Measurements from ENCODE around the gene PFDN6. TPM values are rescaled to one million over a fixed set of nuclear protein-coding genes. Genes with fewer than 3 reads are reported as not detected.

PFDN6 gene
- total RNA-seq, 1 experiment from 2014 or later: 153 TPM

DNA sequence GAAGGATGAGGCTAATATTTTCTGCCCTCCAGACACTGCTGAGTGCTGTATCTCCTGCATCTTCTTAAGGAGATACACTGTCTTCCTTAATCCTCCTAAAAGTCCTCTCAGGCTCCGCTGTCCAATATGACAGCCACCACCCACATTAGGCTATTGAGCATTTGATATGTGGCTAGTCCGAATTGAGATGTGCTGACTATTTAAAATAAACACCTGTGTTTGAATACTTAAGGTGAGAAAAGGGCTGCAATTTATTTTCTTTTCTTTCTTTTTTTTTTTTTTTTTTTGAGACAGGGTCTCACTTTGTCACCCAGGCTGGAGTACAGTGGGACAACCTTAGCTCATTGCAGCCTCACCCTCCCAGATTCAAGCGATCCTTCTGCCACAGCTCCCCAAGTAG lies 12.5 kb downstream of the PFDN6 start:
- intact Hi-C loops (cut with micrococcal nuclease): no loop called here
- DNase-seq (no peak), ATAC-seq (no peak)
- ChIA-PET CTCF (no interaction called here), POLR2A (ENCODE audit: unreplicated experiment) (interaction anchor here (0.7 kb wide), 1 partner anchor 21 kb away, joined by 28 read pairs; no protein-coding TSS in a partner anchor)
- peaks cover 3% of the 10 kb centered on the region for H3F3A ChIP-seq (ENCODE audit: low read length, unreplicated experiment)
- no peaks in the 10 kb centered on the region for H3K27me3 ChIP-seq (ENCODE audit: low read length)
- TF ChIP-seq CTCF (conservative IDR thresholded peaks at IDR 0.05; ENCODE audit: low read depth, low read length) (no peak), EZH2 (IDR thresholded peaks at IDR 0.05; ENCODE audit: low read length, unreplicated experiment) (no peak), EZH2phosphoT487 (IDR thresholded peaks at IDR 0.05; ENCODE audit: borderline replicate concordance, low read length) (no peak)
- no peaks in the 10 kb centered on the region for H4K20me1 ChIP-seq (ENCODE audit: low read length)
- H2AFZ ChIP-seq (ENCODE audit: low read length): no peak overlapping the region
- H3K27ac ChIP-seq (ENCODE audit: low read length): no peak overlapping the region
- BruUV-seq (replicated peaks): no TSS peak
- H3K4me2 ChIP-seq (ENCODE audit: low read length): no peak overlapping the region
- H3K36me3 ChIP-seq (ENCODE audit: low read depth, low read length): peaks cover 7% of the 10 kb centered on the region
- H3K9ac ChIP-seq (ENCODE audit: low read length): no peak overlapping the region
- no peaks in the 10 kb centered on the region for H3K9me2 ChIP-seq (replicated peaks; ENCODE audit: low read length)
- H3K4me3 ChIP-seq (ENCODE audit: low read length): no peak overlapping the region
- H3K79me2 ChIP-seq (ENCODE audit: low read length): peaks cover 20% of the 10 kb centered on the region
- no peaks in the 10 kb centered on the region for H3K9me3 ChIP-seq (ENCODE audit: low read length)
- peaks cover 13% of the 10 kb centered on the region for H3K4me1 ChIP-seq (ENCODE audit: insufficient read depth, low read length)

DNA sequence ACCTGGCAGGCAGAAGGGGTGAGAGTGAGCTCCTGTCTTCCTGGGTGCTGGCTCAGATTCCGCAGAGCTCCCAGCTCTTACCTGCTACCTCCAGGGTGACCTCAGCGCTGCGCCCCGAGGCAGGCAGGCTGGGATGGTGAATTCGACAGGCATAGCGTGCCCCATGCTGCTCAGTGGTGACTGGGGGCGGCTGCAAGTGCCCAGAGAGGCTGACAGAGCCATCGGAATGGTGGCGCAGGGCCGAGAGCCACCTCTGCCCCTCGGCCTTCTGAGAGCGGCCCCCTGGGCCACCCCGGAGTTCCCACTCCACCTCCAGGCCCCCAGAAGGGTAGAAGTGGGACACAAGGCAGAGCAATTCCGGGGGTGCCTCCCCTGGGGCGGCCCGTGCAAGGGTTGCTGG lies 14.8 kb downstream of the PFDN6 start:
- Histone ChIP-seq H4K20me1 (ENCODE audit: low read length) (no peaks in the 10 kb centered on the region), H3K4me1 (ENCODE audit: insufficient read depth, low read length) (peaks cover 7% of the 10 kb centered on the region), H3K4me3 (ENCODE audit: low read length) (no peak overlapping the region), H3F3A (ENCODE audit: low read length, unreplicated experiment) (peaks cover 3% of the 10 kb centered on the region), H3K36me3 (ENCODE audit: low read depth, low read length) (peaks cover 7% of the 10 kb centered on the region), H3K27me3 (ENCODE audit: low read length) (no peaks in the 10 kb centered on the region), H3K4me2 (ENCODE audit: low read length) (no peak overlapping the region), H3K9me2 (replicated peaks; ENCODE audit: low read length) (no peaks in the 10 kb centered on the region), H3K79me2 (ENCODE audit: low read length) (peaks cover 23% of the 10 kb centered on the region), H3K9me3 (ENCODE audit: low read length) (no peaks in the 10 kb centered on the region), H3K9ac (ENCODE audit: low read length) (no peak overlapping the region), H2AFZ (ENCODE audit: low read length) (no peak overlapping the region), H3K27ac (ENCODE audit: low read length) (no peak overlapping the region)
- TF ChIP-seq CTCF (conservative IDR thresholded peaks at IDR 0.05; ENCODE audit: low read depth, low read length): no peak
- no peak for TF ChIP-seq EZH2 (IDR thresholded peaks at IDR 0.05; ENCODE audit: low read length, unreplicated experiment)
- no peak for TF ChIP-seq EZH2phosphoT487 (IDR thresholded peaks at IDR 0.05; ENCODE audit: borderline replicate concordance, low read length)
- ATAC-seq (no peak), DNase-seq (no peak)
- no TSS peak for BruUV-seq (replicated peaks)
- intact Hi-C loops (cut with micrococcal nuclease): no loop called here
- CTCF ChIA-PET: no interaction called here
- POLR2A ChIA-PET (ENCODE audit: unreplicated experiment): interaction anchor here (0.6 kb wide), 1 partner anchor 15 kb away, joined by 3 read pairs; no protein-coding TSS in a partner anchor

DNA sequence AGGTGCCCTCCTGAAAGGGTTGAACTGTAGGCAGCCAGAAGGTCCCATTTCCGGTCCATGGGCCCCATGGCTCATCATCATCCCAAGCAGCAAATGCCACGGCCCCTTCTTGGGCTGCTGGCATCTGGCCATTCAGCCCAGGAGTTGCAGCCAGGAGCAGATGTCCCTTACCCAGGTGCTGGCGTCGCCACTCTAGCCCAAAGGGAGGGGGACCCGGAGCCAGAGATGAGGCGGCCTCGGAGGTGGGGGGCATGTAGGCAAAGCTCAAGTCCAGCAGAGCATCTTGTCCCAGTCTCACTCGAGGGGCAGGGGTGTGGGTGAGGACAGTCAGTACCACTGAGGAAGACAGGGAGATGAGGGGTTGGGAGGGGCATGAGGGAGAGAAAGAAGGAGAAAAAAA lies 15.7 kb downstream of the PFDN6 start:
- Histone ChIP-seq H3K9me3 (ENCODE audit: low read length) (no peaks in the 10 kb centered on the region), H3K9ac (ENCODE audit: low read length) (no peak overlapping the region), H3F3A (ENCODE audit: low read length, unreplicated experiment) (peaks cover 1% of the 10 kb centered on the region), H3K4me1 (ENCODE audit: insufficient read depth, low read length) (peaks cover 7% of the 10 kb centered on the region), H3K36me3 (ENCODE audit: low read depth, low read length) (peaks cover 7% of the 10 kb centered on the region), H3K4me2 (ENCODE audit: low read length) (no peak overlapping the region), H3K79me2 (ENCODE audit: low read length) (peaks cover 24% of the 10 kb centered on the region), H3K4me3 (ENCODE audit: low read length) (no peak overlapping the region), H4K20me1 (ENCODE audit: low read length) (no peaks in the 10 kb centered on the region), H2AFZ (ENCODE audit: low read length) (no peak overlapping the region), H3K27ac (ENCODE audit: low read length) (no peak overlapping the region), H3K9me2 (replicated peaks; ENCODE audit: low read length) (no peaks in the 10 kb centered on the region), H3K27me3 (ENCODE audit: low read length) (no peaks in the 10 kb centered on the region)
- ATAC-seq (no peak), DNase-seq (no peak)
- no TSS peak for BruUV-seq (replicated peaks)
- intact Hi-C loops (cut with micrococcal nuclease): no loop called here
- ChIA-PET POLR2A (ENCODE audit: unreplicated experiment) (no interaction called here), CTCF (no interaction called here)
- TF ChIP-seq EZH2phosphoT487 (IDR thresholded peaks at IDR 0.05; ENCODE audit: borderline replicate concordance, low read length): no peak
- no peak for TF ChIP-seq CTCF (conservative IDR thresholded peaks at IDR 0.05; ENCODE audit: low read depth, low read length)
- TF ChIP-seq EZH2 (IDR thresholded peaks at IDR 0.05; ENCODE audit: low read length, unreplicated experiment): no peak
